AG10803 (cell line): ENCODE data around the gene COL24A1.
A peak's percentile ranks its signal among the peaks of the same experiment; 100 is the strongest.

Experiments used
- DNase-seq: peaks from one replicate; pipeline ENCODE4 v3.0.0; 2010; ENCODE audit warnings: low read depth
- H3K4me3 ChIP-seq: 2 replicates; pipeline ENCODE4 v1.5.1; 2011; ENCODE audit warnings: mild to moderate bottlenecking, low read length, control low read depth
- TF ChIP-seq, protein P1 (sequence below): conservative IDR thresholded peaks from 2 replicates; pipeline ENCODE4 v1.5.1; 2011; ENCODE audit warnings: mild to moderate bottlenecking, low read length, control low read depth, inconsistent platforms

COL24A1 gene

DNA sequence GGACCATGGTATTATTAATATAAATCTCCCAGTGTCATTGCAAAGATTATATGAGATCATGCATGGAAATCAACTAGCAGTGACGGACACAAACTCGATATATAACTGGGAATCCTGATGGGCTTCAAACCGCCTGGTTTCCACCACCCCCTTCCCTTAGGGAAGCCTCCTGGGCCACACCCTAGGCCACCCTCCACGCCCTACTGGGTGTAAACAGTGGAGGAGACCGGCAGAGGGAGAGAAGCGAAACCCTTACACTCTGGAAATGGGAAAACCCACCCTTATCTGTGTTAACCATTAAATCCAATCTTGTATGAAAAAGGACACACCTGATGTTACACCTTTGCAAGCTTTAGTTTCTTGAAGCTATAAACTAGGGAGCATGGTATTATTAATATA is 447.7 kb downstream of the COL24A1 start:
- no peak for DNase-seq
- H3K4me3 ChIP-seq = peak overlapping the region; percentile 97
- TF ChIP-seq, protein P1, sequence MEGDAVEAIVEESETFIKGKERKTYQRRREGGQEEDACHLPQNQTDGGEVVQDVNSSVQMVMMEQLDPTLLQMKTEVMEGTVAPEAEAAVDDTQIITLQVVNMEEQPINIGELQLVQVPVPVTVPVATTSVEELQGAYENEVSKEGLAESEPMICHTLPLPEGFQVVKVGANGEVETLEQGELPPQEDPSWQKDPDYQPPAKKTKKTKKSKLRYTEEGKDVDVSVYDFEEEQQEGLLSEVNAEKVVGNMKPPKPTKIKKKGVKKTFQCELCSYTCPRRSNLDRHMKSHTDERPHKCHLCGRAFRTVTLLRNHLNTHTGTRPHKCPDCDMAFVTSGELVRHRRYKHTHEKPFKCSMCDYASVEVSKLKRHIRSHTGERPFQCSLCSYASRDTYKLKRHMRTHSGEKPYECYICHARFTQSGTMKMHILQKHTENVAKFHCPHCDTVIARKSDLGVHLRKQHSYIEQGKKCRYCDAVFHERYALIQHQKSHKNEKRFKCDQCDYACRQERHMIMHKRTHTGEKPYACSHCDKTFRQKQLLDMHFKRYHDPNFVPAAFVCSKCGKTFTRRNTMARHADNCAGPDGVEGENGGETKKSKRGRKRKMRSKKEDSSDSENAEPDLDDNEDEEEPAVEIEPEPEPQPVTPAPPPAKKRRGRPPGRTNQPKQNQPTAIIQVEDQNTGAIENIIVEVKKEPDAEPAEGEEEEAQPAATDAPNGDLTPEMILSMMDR = no peak

DNA sequence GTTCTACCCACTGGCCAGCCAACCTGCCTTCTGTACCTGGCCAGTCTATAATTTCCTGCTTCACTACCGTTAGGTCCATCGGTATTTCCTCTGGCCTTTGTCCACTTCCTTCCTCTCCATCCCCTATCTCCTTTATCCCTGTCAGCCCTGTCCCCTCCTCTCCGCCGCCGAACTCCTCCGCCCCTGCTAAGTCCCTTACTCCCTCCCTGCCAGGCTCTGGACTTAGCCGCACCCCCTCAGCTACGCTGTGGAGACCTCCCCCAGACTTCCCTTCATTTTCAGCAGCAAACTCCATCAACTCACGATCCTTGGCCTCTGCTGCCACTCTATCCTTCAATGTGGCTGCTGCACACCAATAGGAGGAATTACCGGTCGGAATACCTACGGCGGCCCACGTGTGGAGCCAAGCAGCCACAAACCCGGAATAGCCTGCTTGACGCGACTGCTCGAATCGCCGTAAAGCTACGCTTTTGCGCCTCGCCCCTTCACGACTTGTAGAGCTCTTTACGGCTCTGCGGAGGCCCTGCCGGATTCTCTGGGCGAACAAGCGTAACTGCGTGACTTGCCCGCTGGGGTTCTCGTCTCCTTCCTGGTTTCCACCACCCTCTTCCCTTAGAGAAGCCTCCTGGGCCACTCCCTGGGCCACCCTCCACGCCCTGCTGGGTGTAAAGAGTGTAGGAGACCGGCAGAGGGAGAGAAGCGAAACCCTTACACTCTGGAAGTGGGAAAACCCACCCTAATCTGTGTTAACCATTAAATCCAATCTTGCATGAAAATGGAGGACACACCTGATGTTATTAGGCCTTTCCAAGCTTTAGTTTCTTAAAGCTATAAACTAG is 448.4 kb downstream of the COL24A1 start, which contains the start of gene ZNHIT6:
ZNHIT6 (minus strand) TSS at position 444 of the 839 bp plus-strand sequence; CDS start at position 295, 149 bp downstream.
- TF ChIP-seq, protein P1 = peak; percentile 52
- H3K4me3 ChIP-seq = peak within 1 kb of the TSS; percentile 97
- DNase-seq = peak; percentile 98

DNA sequence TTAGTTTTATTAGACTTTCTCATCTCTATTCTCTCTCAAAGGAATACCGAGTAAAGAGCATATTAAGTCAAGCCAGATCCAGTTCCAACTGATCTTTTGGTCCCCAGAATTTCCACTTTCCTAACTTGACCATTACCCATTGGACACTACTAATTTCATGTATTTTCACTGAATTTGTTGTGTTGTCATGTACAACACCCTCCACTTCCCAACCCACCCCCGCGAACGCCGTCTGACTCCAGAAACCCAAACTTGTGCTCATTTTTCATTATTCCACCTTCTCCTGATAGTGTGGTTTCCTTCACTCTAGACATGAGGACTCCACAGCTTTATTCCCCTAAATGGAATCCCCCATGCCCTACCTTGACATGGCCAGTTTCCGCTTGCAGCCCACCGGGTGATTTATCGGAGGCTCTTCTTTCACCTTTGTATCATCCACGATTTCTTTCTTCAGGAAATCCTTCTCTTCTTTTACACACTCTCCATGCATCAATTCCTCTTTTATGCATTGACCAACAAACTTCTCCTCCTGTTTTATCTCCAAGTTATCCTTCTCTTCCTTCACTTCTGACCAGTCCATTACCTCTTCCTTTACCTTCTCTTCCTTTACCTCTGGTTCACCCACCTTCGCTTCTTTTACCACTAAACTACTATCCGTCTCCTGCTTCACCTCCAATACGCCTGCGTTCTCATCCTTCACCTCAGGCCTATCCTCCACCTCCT is 449.1 kb downstream of the COL24A1 start:
- H3K4me3 ChIP-seq = peak overlapping the region; percentile 97
- no peak for DNase-seq
- TF ChIP-seq, protein P1 = no peak

DNA sequence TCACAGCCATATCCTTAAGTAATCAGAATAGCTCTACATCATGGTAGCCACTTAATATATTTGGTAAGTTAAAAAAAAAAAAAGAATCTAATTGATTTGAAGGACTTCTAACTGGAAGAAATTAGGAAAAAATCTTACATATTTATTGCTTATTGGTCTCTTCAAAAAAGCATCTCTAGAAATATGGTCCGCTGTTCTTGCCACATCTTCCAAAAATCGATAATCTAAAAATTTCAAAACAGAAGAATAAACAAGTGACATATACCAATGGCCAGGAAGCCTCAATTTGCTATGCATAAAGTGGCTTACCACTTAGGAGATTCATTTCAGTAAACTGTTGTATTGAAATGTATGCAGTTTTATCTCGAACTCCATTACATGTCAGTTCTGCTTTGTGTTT is 450.6 kb downstream of the COL24A1 start:
- no peak for DNase-seq
- TF ChIP-seq, protein P1 = no peak
- H3K4me3 ChIP-seq = no peak overlapping the region

DNA sequence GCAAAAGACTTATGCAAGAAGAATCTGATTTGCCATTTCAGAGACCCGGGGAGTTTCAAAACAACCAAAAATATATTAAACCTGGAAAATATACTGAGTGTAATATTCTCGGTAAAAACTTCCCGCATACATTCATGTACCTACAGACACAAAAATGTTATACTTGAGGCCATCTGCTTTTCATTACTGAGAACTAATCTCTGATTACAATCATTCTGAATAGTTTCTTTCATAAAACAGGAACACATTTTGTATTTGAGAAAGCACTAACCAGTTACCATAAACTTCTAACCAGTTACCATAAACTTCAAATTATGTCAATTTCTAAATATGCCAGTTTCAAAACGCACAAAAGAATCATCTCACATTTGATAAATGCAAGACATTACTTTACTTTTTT is 456.1 kb downstream of the COL24A1 start:
- no peak overlapping the region for H3K4me3 ChIP-seq
- no peak for DNase-seq
- TF ChIP-seq, protein P1 = no peak

DNA sequence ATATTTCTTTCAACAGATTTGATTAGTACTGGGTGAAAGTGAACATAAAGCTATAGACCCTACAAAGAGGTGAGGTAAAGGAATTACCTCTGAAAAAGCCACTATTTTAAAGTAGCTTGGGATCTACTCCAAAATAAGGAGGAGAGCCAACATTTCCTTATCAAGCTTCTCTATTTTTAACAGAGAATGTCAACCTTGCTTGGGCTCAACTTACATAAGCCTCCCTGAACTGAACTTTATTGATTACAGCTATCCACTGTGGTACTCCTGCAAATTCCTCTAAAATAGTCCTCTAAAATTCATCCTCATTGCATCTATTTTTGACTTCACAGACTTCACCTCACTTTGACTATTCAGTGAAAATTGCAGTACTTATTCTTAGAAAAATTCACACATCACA is 458.7 kb downstream of the COL24A1 start:
- TF ChIP-seq, protein P1 = no peak
- H3K4me3 ChIP-seq = no peak overlapping the region

More for the DNA sequence above, 458.7 kb downstream of the COL24A1 start:
- DNase-seq = no peak
